ENCODE data around the gene TCEAL7.

TCEAL7 gene

GRCh38 chrX:103376979-103377324 is 46.9 kb downstream of the TCEAL7 start:
- in situ Hi-C loops (cut with MboI; ENCODE audit: low sequenced_read_pairs, unreplicated experiment): no loop called here
- TF ChIP-seq CTCF (IDR thresholded peaks at IDR 0.05; ENCODE audit: borderline replicate concordance, control extremely low read depth, extremely low read depth, insufficient read depth, missing control alignments): no peak
- DNase-seq (ENCODE audit: low spot score): no peak

DNA sequence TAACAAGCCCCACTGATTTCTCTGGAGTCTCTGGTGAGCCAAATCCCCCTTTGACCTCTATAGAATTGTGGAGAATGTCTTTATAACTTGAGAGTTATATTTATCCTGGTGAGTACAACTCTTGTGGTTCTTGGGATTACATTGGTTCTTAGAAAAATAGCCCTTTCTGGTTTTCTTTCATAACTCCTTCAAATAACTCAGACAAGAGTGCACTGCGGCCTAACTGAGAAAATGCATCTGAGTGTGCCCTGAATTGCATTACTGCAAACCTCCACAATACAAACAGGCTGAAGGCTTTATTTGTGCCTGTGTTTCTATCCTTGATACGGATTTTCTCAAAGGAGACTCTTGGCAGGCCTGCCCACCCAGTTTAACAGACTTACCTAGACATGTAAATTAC is 49.0 kb downstream of the TCEAL7 start:
- TF ChIP-seq CTCF (IDR thresholded peaks at IDR 0.05; ENCODE audit: borderline replicate concordance, control extremely low read depth, extremely low read depth, insufficient read depth, missing control alignments): no peak
- in situ Hi-C loops (cut with MboI; ENCODE audit: low sequenced_read_pairs, unreplicated experiment): no loop called here
- no peak for DNase-seq (ENCODE audit: low spot score)
